Upper lobe of left lung (tissue), 6 donors: ENCODE results near the gene ACSBG1. TPM values are rescaled to one million over a fixed set of nuclear protein-coding genes. Genes with fewer than 3 reads are reported as not detected.
A peak's percentile ranks its signal among the peaks of the same experiment; 100 is the strongest.

Experiments
- ATAC-seq, 2 donors: fragments of 200-7000 bp; cut with Tn5 transposase; one replicate each; pipeline ENCODE4 v1.9.1; 2022; ENCODE audit warnings: mild to moderate bottlenecking in 2 of 2, moderate library complexity in 2 of 2; ENCODE audit not compliant: low FRiP score in 2 of 2
- DNase-seq, 2 donors: peaks; one replicate each; pipeline ENCODE4 v3.0.0-alpha.2; 2019 to 2020
- H3K27ac ChIP-seq, 4 donors: fragments of 200-600 bp; sonication (generic); one replicate each; pipeline ENCODE4 v1.5.1; 2016 to 2019
- H3K27me3 ChIP-seq, 4 donors: fragments of 200-600 bp; sonication (generic); one replicate each; pipeline ENCODE4 v1.5.1; 2017 to 2019
- H3K36me3 ChIP-seq, 4 donors: fragments of 200-600 bp; sonication (generic); one replicate each; pipeline ENCODE4 v1.5.1; 2016 to 2019
- H3K4me1 ChIP-seq, 4 donors: fragments of 200-600 bp; sonication (generic); one replicate each; pipeline ENCODE4 v1.5.1; 2018 to 2019
- H3K4me3 ChIP-seq, 4 donors: fragments of 200-600 bp; sonication (generic); one replicate each; pipeline ENCODE4 v1.5.1; 2017 to 2019; ENCODE audit warnings: mild to moderate bottlenecking in 2 of 4, moderate library complexity in 1 of 4
- H3K9me3 ChIP-seq, 4 donors: fragments of 200-600 bp; sonication (generic); one replicate each; pipeline ENCODE4 v1.5.1; 2018 to 2019
- CTCF ChIP-seq, 6 experiments: fragments of 450-650 bp in 4 of 6; fragments of 200-600 bp in 2 of 6; sonication (generic) in 2 of 6; IDR thresholded peaks; one replicate each; pipeline ENCODE4 v1.5.1; 2016 to 2019; ENCODE audit warnings: antibody characterized with exemption in 6 of 6
- EP300 ChIP-seq, 4 donors: sonication (generic); formaldehyde crosslinking; IDR thresholded peaks; one replicate each; pipeline ENCODE4 v1.5.1; 2017; ENCODE audit warnings: antibody characterized with exemption in 4 of 4, control low read depth in 2 of 4
- POLR2A ChIP-seq, 4 donors: fragments of 450-650 bp; IDR thresholded peaks; one replicate each; pipeline ENCODE4 v1.5.1; 2016 to 2017; ENCODE audit warnings: antibody characterized with exemption in 4 of 4, mild to moderate bottlenecking in 2 of 4
- POLR2AphosphoS5 ChIP-seq, 2 donors: sonication (generic); formaldehyde crosslinking; IDR thresholded peaks; one replicate each; pipeline ENCODE4 v1.5.1; 2017; ENCODE audit warnings: antibody characterized with exemption in 2 of 2
- WGBS, 2 donors: methylation state at CpG; one replicate each; pipeline ENCODE4 v1.1.5; 2017 to 2018; 5-methylcytosine and 5-hydroxymethylcytosine counted together
- total RNA-seq, 6 donors: library from RNA; depleted of rRNA in 4 of 6; stranded (reverse); fragments of >200 nt in 4 of 6; gene quantifications; one replicate each; pipeline versions ENCODE4 v1.1.0 to v1.2.1, GENCODE V29; 2016 to 2021
- donor health status: DM: no; HTN: no; CAD: no; lungs with moderate emphysema.
- donor health status: DM: no; HTN: yes; CAD: no; lungs with severe emphysema.

The ACSBG1 gene
- total RNA-seq, 6 donors from 2014 or later: 0.22 to 7.3 (median 2.3) TPM; not detected in 1

- Histone ChIP-seq H3K4me1 (peaks cover 12 to 20% (median 14%) of the 10 kb centered on the region in 4 donors), H3K27me3 (no peaks in the 10 kb centered on the region), H3K9me3 (no peaks in the 10 kb centered on the region), H3K4me3 (peak within 1 kb of the TSS; percentile 65 to 97 (median 81)), H3K36me3 (no peaks in the 10 kb centered on the region), H3K27ac (peak within 1 kb of the TSS; percentile 80 to 89 (median 86))
- TF ChIP-seq EP300 (IDR thresholded peaks at IDR 0.05) (peak in 1 of 4 donors; percentile 7), POLR2A (IDR thresholded peaks at IDR 0.05) (peak in 3 of 4 donors; percentile 53 to 88 (median 86)), POLR2AphosphoS5 (IDR thresholded peaks at IDR 0.05) (peak; percentile 78 to 85), CTCF (IDR thresholded peaks at IDR 0.05) (peak in 1 of 6 experiments; percentile 9)
- ATAC-seq: peak; percentile 99 to 100
- DNase-seq: peak; percentile 99 to 100
- 0% methylated on average over 9 to 24 of the region's 79 CpGs for WGBS, 2 donors
Measured at GRCh38 chr15:78149068-78149804, 85.1 kb downstream of the ACSBG1 start, which contains the start of gene IDH3A. TSS of gene IDH3A (plus strand) at chr15:78149362. CDS start at chr15:78149404, 42 bp downstream.

GRCh38 chr15:78148392-78149067 is 85.8 kb downstream of the ACSBG1 start:
- Histone ChIP-seq H3K4me1 (peaks cover 12 to 20% (median 13%) of the 10 kb centered on the region in 4 donors), H3K9me3 (no peaks in the 10 kb centered on the region), H3K4me3 (peak overlapping the region; percentile 3 to 97 (median 81)), H3K27me3 (no peaks in the 10 kb centered on the region), H3K36me3 (no peaks in the 10 kb centered on the region), H3K27ac (peak overlapping the region; percentile 51 to 89 (median 76))
- DNase-seq (no peak), ATAC-seq (no peak)
- no peak for TF ChIP-seq EP300 (IDR thresholded peaks at IDR 0.05)
- WGBS, 2 donors: 15 to 18% methylated on average over 14 of the region's 14 CpGs

GRCh38 chr15:78147566-78147965 is 86.8 kb downstream of the ACSBG1 start:
- H3K36me3 ChIP-seq: no peaks in the 10 kb centered on the region
- no peak overlapping the region for H3K27ac ChIP-seq
- WGBS, 2 donors: 93 to 94% methylated on average over 6 of the region's 6 CpGs
- DNase-seq: no peak
- H3K27me3 ChIP-seq: no peaks in the 10 kb centered on the region
- H3K4me1 ChIP-seq: peaks cover 12 to 20% (median 13%) of the 10 kb centered on the region in 4 donors
- H3K9me3 ChIP-seq: no peaks in the 10 kb centered on the region
- no peak overlapping the region for H3K4me3 ChIP-seq
- TF ChIP-seq EP300 (IDR thresholded peaks at IDR 0.05): no peak
- TF ChIP-seq POLR2A (IDR thresholded peaks at IDR 0.05): no peak
- TF ChIP-seq CTCF (IDR thresholded peaks at IDR 0.05): no peak
- TF ChIP-seq POLR2AphosphoS5 (IDR thresholded peaks at IDR 0.05): no peak
- no peak for ATAC-seq

- 85 to 93% methylated on average over 3 to 4 of the region's 4 CpGs for WGBS, 2 donors
- Histone ChIP-seq H3K27ac (no peak overlapping the region), H3K36me3 (no peaks in the 10 kb centered on the region), H3K4me3 (no peak overlapping the region), H3K4me1 (peaks cover 12 to 20% (median 13%) of the 10 kb centered on the region in 4 donors), H3K27me3 (no peaks in the 10 kb centered on the region), H3K9me3 (no peaks in the 10 kb centered on the region)
- TF ChIP-seq EP300 (IDR thresholded peaks at IDR 0.05): no peak
- no peak for TF ChIP-seq POLR2AphosphoS5 (IDR thresholded peaks at IDR 0.05)
- TF ChIP-seq CTCF (IDR thresholded peaks at IDR 0.05): no peak
- TF ChIP-seq POLR2A (IDR thresholded peaks at IDR 0.05): no peak
- ATAC-seq: no peak
- DNase-seq: no peak
Measured at GRCh38 chr15:78146425-78147154, 87.8 kb downstream of the ACSBG1 start.

- WGBS, 2 donors: 89 to 94% methylated on average over 3 of the region's 3 CpGs
- DNase-seq (no peak), ATAC-seq (no peak)
- Histone ChIP-seq H3K36me3 (no peaks in the 10 kb centered on the region), H3K27me3 (no peaks in the 10 kb centered on the region), H3K4me3 (no peak overlapping the region), H3K4me1 (no peaks in the 10 kb centered on the region), H3K27ac (no peak overlapping the region), H3K9me3 (no peaks in the 10 kb centered on the region)
- TF ChIP-seq POLR2AphosphoS5 (IDR thresholded peaks at IDR 0.05) (no peak), POLR2A (IDR thresholded peaks at IDR 0.05) (no peak), EP300 (IDR thresholded peaks at IDR 0.05) (no peak), CTCF (IDR thresholded peaks at IDR 0.05) (no peak)
Measured at GRCh38 chr15:78142332-78142731, 92.0 kb downstream of the ACSBG1 start.
